K562 (cell line): ENCODE results near the gene FBXW10B. TPM values are rescaled to one million over a fixed set of nuclear protein-coding genes. Genes with fewer than 3 reads are reported as not detected.

Experiments used
- ATAC-seq: fragments of 200-7000 bp; cut with Tn5 transposase; 3 replicates; pipeline ENCODE4 v1.9.1; 2020; ENCODE audit warnings: moderate library complexity
- BruUV-seq: library from RNA; stranded (reverse); fragments of 400-500 nt; replicated peaks from 2 replicates; lab custom pipeline; 2021; lab: Mats Ljungman, UMichigan
- CTCF ChIA-PET: fragments of 300-600 bp; formaldehyde crosslinking; extraction: SDS; loops from one replicate; lab custom pipeline; 2021; ENCODE audit warnings: low intra/inter-chr PET ratio; lab: Yijun Ruan, JAX
- POLR2A ChIA-PET: fragments of 300-600, 350-650 bp; sonication (Branson Sonifier 250); formaldehyde crosslinking; extraction: SDS; loops from one replicate; lab custom pipeline; 2021; ENCODE audit warnings: antibody characterized with exemption, inconsistent platforms; lab: Yijun Ruan, JAX
- DNase-seq, 4 experiments: peaks; one replicate each; pipeline versions ENCODE4 v3.0.0 to v3.0.0-alpha.2; 2011 to 2018; ENCODE audit warnings: low spot score in 3 of 4, mixed read lengths in 3 of 4; ENCODE audit errors: extremely low read depth in 1 of 4
- FAIRE-seq: peaks from 2 replicates; lab custom pipeline; 2011; peaks lifted over from hg19 to GRCh38; lab: Jason Lieb, UNC
- H2AFZ ChIP-seq: 2 replicates; pipeline ENCODE4 v1.6.0; 2011; ENCODE audit warnings: low read depth, low read length, control low read depth, inconsistent platforms
- H3K27ac ChIP-seq: fragments of 200-600 bp; 3 replicates; pipeline ENCODE4 v1.8.0; 2011; ENCODE audit warnings: low read depth, mild to moderate bottlenecking, control low read depth, inconsistent platforms, low read length, moderate library complexity, mixed read lengths; ENCODE audit errors: extremely low read depth
- H3K27me3 ChIP-seq, 2 experiments: fragments of 300-600 bp in 1 of 2; 2 replicates in 1 of 2; 3 replicates in 1 of 2; pipeline versions ENCODE4 v1.6.0 to v1.8.0; 2011; ENCODE audit warnings: inconsistent platforms in 2 of 2, low read length in 2 of 2, mild to moderate bottlenecking in 1 of 2, mixed read lengths in 1 of 2, moderate library complexity in 1 of 2; ENCODE audit not compliant: control insufficient read depth in 2 of 2, insufficient read depth in 2 of 2
- H3K36me3 ChIP-seq: fragments of 300-600 bp; 3 replicates; pipeline ENCODE4 v1.8.0; 2011; ENCODE audit warnings: mild to moderate bottlenecking, low read length, inconsistent platforms; ENCODE audit not compliant: control insufficient read depth, insufficient read depth
- H3K4me1 ChIP-seq, 2 experiments: fragments of 200-600 bp in 1 of 2; replicated peaks in 1 of 2; 2 replicates in 1 of 2; 3 replicates in 1 of 2; pipeline versions ENCODE4 v1.5.1 to v1.8.0; 2011; ENCODE audit warnings: inconsistent platforms in 2 of 2, low read length in 2 of 2, mild to moderate bottlenecking in 1 of 2, mixed read lengths in 1 of 2, moderate library complexity in 1 of 2; ENCODE audit not compliant: control insufficient read depth in 2 of 2, insufficient read depth in 2 of 2
- H3K4me2 ChIP-seq: 2 replicates; pipeline ENCODE4 v1.6.1; 2011; ENCODE audit warnings: low read length, control low read depth, inconsistent platforms, mixed read lengths; ENCODE audit not compliant: insufficient read depth
- H3K4me3 ChIP-seq: fragments of 200-600 bp; sonication (generic), shearing (Covaris generic); 2 replicates; pipeline ENCODE4 v1.5.1; 2016; ENCODE audit warnings: control low read depth, inconsistent platforms
- H3K79me2 ChIP-seq: fragments of 200-600 bp; 3 replicates; pipeline ENCODE4 v1.8.0; 2011; ENCODE audit warnings: low read length, inconsistent platforms; ENCODE audit not compliant: control insufficient read depth, insufficient read depth
- H3K9ac ChIP-seq, 2 experiments: 2 replicates each; pipeline versions ENCODE4 v1.6.0 to v1.6.1; 2011; ENCODE audit warnings: low read depth in 2 of 2, low read length in 2 of 2, control low read depth in 1 of 2, inconsistent platforms in 1 of 2, mild to moderate bottlenecking in 1 of 2, mixed read lengths in 1 of 2; ENCODE audit not compliant: insufficient read depth in 1 of 2
- H3K9me1 ChIP-seq: one replicate; pipeline ENCODE4 v1.6.0; 2011; ENCODE audit warnings: inconsistent platforms, mild to moderate bottlenecking, low read length, moderate library complexity; ENCODE audit not compliant: control insufficient read depth, insufficient read depth
- H3K9me3 ChIP-seq: replicated peaks from 2 replicates; pipeline ENCODE4 v1.5.1; 2011; ENCODE audit warnings: low read depth, low read length, inconsistent platforms; ENCODE audit not compliant: control insufficient read depth, insufficient read depth
- H4K20me1 ChIP-seq: replicated peaks from 2 replicates; pipeline ENCODE4 v1.6.1; 2011; ENCODE audit warnings: low read length, inconsistent platforms, mixed read lengths; ENCODE audit not compliant: control insufficient read depth, insufficient read depth
- C11orf30 ChIP-seq: fragments of 450-650 bp; IDR thresholded peaks from 2 replicates; pipeline ENCODE4 v1.6.1; 2016; ENCODE audit warnings: low read depth, mild to moderate bottlenecking
- CCAR2 ChIP-seq: fragments of 200-400 bp; formaldehyde crosslinking; IDR thresholded peaks from 2 replicates; pipeline ENCODE4 v1.6.1; 2017; ENCODE audit warnings: mild to moderate bottlenecking, low read depth, low read length
- ETV6 ChIP-seq, 3 experiments: fragments of 150-350 bp in 1 of 3; sonication (generic) in 1 of 3; formaldehyde crosslinking in 1 of 3; IDR thresholded peaks; 2 replicates each; pipeline versions ENCODE4 v1.6.1 to v1.8.0; 2014 to 2022; ENCODE audit warnings: borderline replicate concordance in 2 of 3, low read depth in 2 of 3, antibody characterized with exemption in 1 of 3, low read length in 1 of 3, mild to moderate bottlenecking in 1 of 3, missing genetic modification reagents in 1 of 3
- FOXK1 ChIP-seq: sonication (generic); formaldehyde crosslinking; IDR thresholded peaks from 2 replicates; pipeline ENCODE4 v1.8.0; 2022; ENCODE audit warnings: missing genetic modification reagents, mild to moderate bottlenecking, borderline replicate concordance
- KLF1 ChIP-seq: fragments of 450-650 bp; IDR thresholded peaks from 2 replicates; pipeline ENCODE4 v1.6.1; 2016; ENCODE audit warnings: missing genetic modification characterization, missing compliant biosample characterization
- MTF1 ChIP-seq: fragments of 250-450 bp; sonication (Bioruptor Pico); IDR thresholded peaks from 2 replicates; pipeline ENCODE4 v1.9.0; 2021; ENCODE audit warnings: moderate library complexity, mild to moderate bottlenecking, inconsistent platforms, borderline replicate concordance
- MYNN ChIP-seq, 2 experiments: sonication (generic); formaldehyde crosslinking in 1 of 2; IDR thresholded peaks; 2 replicates each; pipeline versions ENCODE4 v1.5.0 to v1.6.1; 2016 to 2020; ENCODE audit warnings: antibody characterized with exemption in 1 of 2, missing genetic modification reagents in 1 of 2
- NR2C2 ChIP-seq, 2 experiments: fragments of 200-800 bp in 1 of 2; sonication (Bioruptor generic) in 1 of 2; sonication (generic) in 1 of 2; formaldehyde crosslinking in 1 of 2; IDR thresholded peaks; 2 replicates each; pipeline versions ENCODE4 v1.6.1 to v1.8.0; 2016 to 2022; ENCODE audit warnings: mild to moderate bottlenecking in 1 of 2, missing compliant biosample characterization in 1 of 2, missing genetic modification characterization in 1 of 2, missing genetic modification reagents in 1 of 2
- SAP30 ChIP-seq: fragments of 200-600 bp; sonication (generic); IDR thresholded peaks from 2 replicates; pipeline ENCODE4 v1.6.1; 2012; ENCODE audit warnings: borderline replicate concordance, low read depth, mild to moderate bottlenecking, moderate library complexity, low read length, control low read depth, inconsistent platforms; ENCODE audit not compliant: insufficient read depth, poor library complexity, severe bottlenecking
- ZNF121 ChIP-seq: sonication (generic); formaldehyde crosslinking; conservative IDR thresholded peaks from 2 replicates; pipeline ENCODE4 v1.8.0; 2022; ENCODE audit warnings: missing genetic modification reagents
- ZNF232 ChIP-seq: sonication (generic); formaldehyde crosslinking; IDR thresholded peaks from 2 replicates; pipeline ENCODE4 v1.8.0; 2022; ENCODE audit warnings: mild to moderate bottlenecking, missing genetic modification reagents
- ZNF282 ChIP-seq: sonication (generic); formaldehyde crosslinking; IDR thresholded peaks from 2 replicates; pipeline ENCODE4 v1.8.1; 2023; ENCODE audit warnings: missing genetic modification reagents
- ZNF384 ChIP-seq: IDR thresholded peaks from 2 replicates; pipeline ENCODE4 v1.6.1; 2012; ENCODE audit warnings: low read depth, low read length, improper control_type of control experiment
- WGBS: fragments of 100-300 bp; shearing (Covaris generic); methylation state at CpG from one replicate; pipeline ENCODE4 v1.1.6; 2016; ENCODE audit warnings: low coverage, mixed read lengths; ENCODE audit not compliant: insufficient coverage; ENCODE audit errors: missing lambda C conversion rate; 5-methylcytosine and 5-hydroxymethylcytosine counted together
- in situ Hi-C: fragments of 300-500 bp; cut with MboI; formaldehyde crosslinking; loops from 4 replicates; pipeline ENCODE4 v1.15.0; 2018; ENCODE audit warnings: inconsistent platforms, mixed read lengths
- intact Hi-C: fragments of 100-400 bp; cut with micrococcal nuclease; formaldehyde crosslinking; loops from 2 replicates; pipeline ENCODE4 v1.14.2; 2022
- polyA plus RNA-seq, 8 experiments: library from polyadenylated mRNA; depleted of rRNA in 4 of 8; stranded (reverse) in 5 of 8; unstranded in 3 of 8; fragments of >200 nt; fragmentation: Nextera tagmentation in 2 of 8; fragmentation: Illumina TruSeq in 1 of 8; extraction: Ambion mirVana in 2 of 8; extraction: Trizol in 1 of 8; gene quantifications; 2 replicates each; pipeline versions ENCODE4 v1.2.1 to v1.2.3, GENCODE V29; 2011 to 2014; ENCODE audit warnings: inconsistent platforms in 1 of 8, missing spikeins in 1 of 8
- total RNA-seq, 7 experiments: library from RNA; depleted of rRNA in 6 of 7; stranded (reverse); fragments of >200 nt in 6 of 7; fragmentation: Illumina TruSeq in 2 of 7; extraction: Trizol in 2 of 7; gene quantifications; 2 replicates each; pipeline versions ENCODE4 v1.2.1 to v1.2.3, GENCODE V29; 2011 to 2021; ENCODE audit warnings: low replicate concordance in 1 of 7
- TF ChIP-seq, protein P1 (sequence below): fragments of 450-650 bp; formaldehyde crosslinking; IDR thresholded peaks from 2 replicates; pipeline ENCODE4 v1.4.0; 2022; ENCODE audit warnings: missing genetic modification characterization
- TF ChIP-seq, protein P2 (sequence below): fragments of 250-450 bp; sonication (Bioruptor Pico); IDR thresholded peaks from 2 replicates; pipeline ENCODE4 v1.4.0; 2020

FBXW10B gene
- total and polyA plus RNA-seq, 9 of the 15 experiments (the other 6 are each of a cell fraction or from before 2014, with no cell fraction given), result 0.11 to 0.33 (median 0.16) TPM; not detected in 5

DNA sequence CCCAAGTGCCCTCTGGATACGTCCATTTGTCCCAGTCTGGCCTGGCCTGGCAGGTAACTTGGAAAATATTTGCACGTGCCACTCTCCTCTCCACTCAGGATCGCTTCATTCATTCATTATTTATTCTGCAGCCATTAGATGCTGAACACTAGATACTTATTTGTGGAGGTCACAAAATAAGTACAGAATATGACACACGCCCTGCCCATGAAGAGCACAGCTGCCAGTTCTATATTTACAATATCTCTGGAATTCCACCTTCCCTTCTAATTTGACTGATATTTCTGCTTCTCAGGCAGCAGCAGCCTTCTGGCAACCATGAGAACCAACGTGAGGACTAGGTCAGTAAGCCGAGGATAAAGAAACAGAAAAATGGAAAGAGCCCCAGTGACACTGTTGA is 43.7 kb upstream of the FBXW10B start:
- no peaks in the 10 kb centered on the region for H3K9me3 ChIP-seq
- H3K27me3 ChIP-seq, result no peaks in the 10 kb centered on the region
- FAIRE-seq, result no peak
- no peaks in the 10 kb centered on the region for H3K4me1 ChIP-seq
- H4K20me1 ChIP-seq, result no peaks in the 10 kb centered on the region
- no peak overlapping the region for H3K4me2 ChIP-seq
- intact Hi-C loops (no loop called here), in situ Hi-C loops (no loop called here)
- no peak overlapping the region for H2AFZ ChIP-seq
- WGBS, result 83% methylated on average over 5 of the region's 6 CpGs
- H3K9me1 ChIP-seq, result no peaks in the 10 kb centered on the region
- CTCF ChIA-PET, result no interaction called here
- H3K79me2 ChIP-seq, result no peaks in the 10 kb centered on the region
- POLR2A ChIA-PET, result interaction anchor here (0.6 kb wide), 1 partner anchor 1563 kb away, joined by 3 read pairs; no protein-coding TSS in a partner anchor
- no peak overlapping the region for H3K9ac ChIP-seq
- ATAC-seq, result no peak
- BruUV-seq, result no TSS peak
- peaks cover 8% of the 10 kb centered on the region; the same call in 1 of the 3 replicates for H3K36me3 ChIP-seq
- no peak for DNase-seq
- H3K27ac ChIP-seq, result no peak overlapping the region
- no peak overlapping the region for H3K4me3 ChIP-seq
- TF ChIP-seq ZNF232, result no peak
- TF ChIP-seq FOXK1 (CRISPR knock-in tag), result no peak
- TF ChIP-seq, protein P1, sequence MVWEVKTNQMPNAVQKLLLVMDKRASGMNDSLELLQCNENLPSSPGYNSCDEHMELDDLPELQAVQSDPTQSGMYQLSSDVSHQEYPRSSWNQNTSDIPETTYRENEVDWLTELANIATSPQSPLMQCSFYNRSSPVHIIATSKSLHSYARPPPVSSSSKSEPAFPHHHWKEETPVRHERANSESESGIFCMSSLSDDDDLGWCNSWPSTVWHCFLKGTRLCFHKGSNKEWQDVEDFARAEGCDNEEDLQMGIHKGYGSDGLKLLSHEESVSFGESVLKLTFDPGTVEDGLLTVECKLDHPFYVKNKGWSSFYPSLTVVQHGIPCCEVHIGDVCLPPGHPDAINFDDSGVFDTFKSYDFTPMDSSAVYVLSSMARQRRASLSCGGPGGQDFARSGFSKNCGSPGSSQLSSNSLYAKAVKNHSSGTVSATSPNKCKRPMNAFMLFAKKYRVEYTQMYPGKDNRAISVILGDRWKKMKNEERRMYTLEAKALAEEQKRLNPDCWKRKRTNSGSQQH (CRISPR knock-in tag), result no peak
- no peak for TF ChIP-seq C11orf30
- TF ChIP-seq ZNF282, result no peak
- no peak for TF ChIP-seq KLF1 (tag)
- no peak for TF ChIP-seq SAP30
- no peak for TF ChIP-seq ETV6 (IDR thresholded peaks at IDR 0.05; ENCODE audit: borderline replicate concordance in 1 of 2, low read depth in 2 of 2, low read length in 1 of 2)
- no peak for TF ChIP-seq ETV6 (CRISPR knock-in tag; IDR thresholded peaks at IDR 0.05; ENCODE audit: borderline replicate concordance)
- TF ChIP-seq MTF1 (CRISPR knock-in tag), result no peak
- no peak for TF ChIP-seq CCAR2
- no peak for TF ChIP-seq ZNF384
- TF ChIP-seq MYNN (IDR thresholded peaks at IDR 0.05), result no peak
- TF ChIP-seq MYNN (CRISPR knock-in tag; IDR thresholded peaks at IDR 0.05), result no peak
- TF ChIP-seq, protein P2, sequence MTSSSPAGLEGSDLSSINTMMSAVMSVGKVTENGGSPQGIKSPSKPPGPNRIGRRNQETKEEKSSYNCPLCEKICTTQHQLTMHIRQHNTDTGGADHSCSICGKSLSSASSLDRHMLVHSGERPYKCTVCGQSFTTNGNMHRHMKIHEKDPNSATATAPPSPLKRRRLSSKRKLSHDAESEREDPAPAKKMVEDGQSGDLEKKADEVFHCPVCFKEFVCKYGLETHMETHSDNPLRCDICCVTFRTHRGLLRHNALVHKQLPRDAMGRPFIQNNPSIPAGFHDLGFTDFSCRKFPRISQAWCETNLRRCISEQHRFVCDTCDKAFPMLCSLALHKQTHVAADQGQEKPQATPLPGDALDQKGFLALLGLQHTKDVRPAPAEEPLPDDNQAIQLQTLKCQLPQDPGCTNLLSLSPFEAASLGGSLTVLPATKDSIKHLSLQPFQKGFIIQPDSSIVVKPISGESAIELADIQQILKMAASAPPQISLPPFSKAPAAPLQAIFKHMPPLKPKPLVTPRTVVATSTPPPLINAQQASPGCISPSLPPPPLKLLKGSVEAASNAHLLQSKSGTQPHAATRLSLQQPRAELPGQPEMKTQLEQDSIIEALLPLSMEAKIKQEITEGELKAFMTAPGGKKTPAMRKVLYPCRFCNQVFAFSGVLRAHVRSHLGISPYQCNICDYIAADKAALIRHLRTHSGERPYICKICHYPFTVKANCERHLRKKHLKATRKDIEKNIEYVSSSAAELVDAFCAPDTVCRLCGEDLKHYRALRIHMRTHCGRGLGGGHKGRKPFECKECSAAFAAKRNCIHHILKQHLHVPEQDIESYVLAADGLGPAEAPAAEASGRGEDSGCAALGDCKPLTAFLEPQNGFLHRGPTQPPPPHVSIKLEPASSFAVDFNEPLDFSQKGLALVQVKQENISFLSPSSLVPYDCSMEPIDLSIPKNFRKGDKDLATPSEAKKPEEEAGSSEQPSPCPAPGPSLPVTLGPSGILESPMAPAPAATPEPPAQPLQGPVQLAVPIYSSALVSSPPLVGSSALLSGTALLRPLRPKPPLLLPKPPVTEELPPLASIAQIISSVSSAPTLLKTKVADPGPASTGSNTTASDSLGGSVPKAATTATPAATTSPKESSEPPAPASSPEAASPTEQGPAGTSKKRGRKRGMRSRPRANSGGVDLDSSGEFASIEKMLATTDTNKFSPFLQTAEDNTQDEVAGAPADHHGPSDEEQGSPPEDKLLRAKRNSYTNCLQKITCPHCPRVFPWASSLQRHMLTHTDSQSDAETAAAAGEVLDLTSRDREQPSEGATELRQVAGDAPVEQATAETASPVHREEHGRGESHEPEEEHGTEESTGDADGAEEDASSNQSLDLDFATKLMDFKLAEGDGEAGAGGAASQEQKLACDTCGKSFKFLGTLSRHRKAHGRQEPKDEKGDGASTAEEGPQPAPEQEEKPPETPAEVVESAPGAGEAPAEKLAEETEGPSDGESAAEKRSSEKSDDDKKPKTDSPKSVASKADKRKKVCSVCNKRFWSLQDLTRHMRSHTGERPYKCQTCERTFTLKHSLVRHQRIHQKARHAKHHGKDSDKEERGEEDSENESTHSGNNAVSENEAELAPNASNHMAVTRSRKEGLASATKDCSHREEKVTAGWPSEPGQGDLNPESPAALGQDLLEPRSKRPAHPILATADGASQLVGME, result no peak
- no peak for TF ChIP-seq NR2C2 (CRISPR knock-in tag; IDR thresholded peaks at IDR 0.05)
- TF ChIP-seq NR2C2 (tag; IDR thresholded peaks at IDR 0.05), result no peak
- TF ChIP-seq ZNF121 (CRISPR knock-in tag), result no peak
